Middle frontal gyrus (tissue), 1 donor: ENCODE results near the gene IRF2BP2.

Experiments
- DNase-seq: peaks from one replicate; pipeline ENCODE4 v3.0.0-alpha.2; 2015; ENCODE audit warnings: low spot score; ENCODE audit errors: extremely low spot score

IRF2BP2 gene

GRCh38 chr1:234558330-234558836, 51.6 kb downstream of the IRF2BP2 start:
- no peak for DNase-seq

- DNase-seq: no peak
Measured at GRCh38 chr1:234556245-234556943, 53.6 kb downstream of the IRF2BP2 start.

- DNase-seq: no peak
Measured at GRCh38 chr1:234555390-234556024, 54.5 kb downstream of the IRF2BP2 start.

- no peak for DNase-seq
Measured at GRCh38 chr1:234554698-234555311, 55.2 kb downstream of the IRF2BP2 start.
